HL-60 (cell line): ENCODE measurements around the gene MME.

ENCODE experiments used
- DNase-seq, 2 experiments: peaks; one replicate each; pipeline ENCODE4 v3.0.0-alpha.2; 2010 to 2020; ENCODE audit warnings: low read depth in 1 of 2, low spot score in 1 of 2
- H3K27ac ChIP-seq: fragments of 250-450 bp; sonication (Bioruptor Pico); replicated peaks from 2 replicates; pipeline ENCODE4 v1.5.1; 2020; ENCODE audit warnings: mild to moderate bottlenecking, moderate library complexity
- H3K27me3 ChIP-seq: fragments of 250-450 bp; sonication (Bioruptor Pico); 2 replicates; pipeline ENCODE4 v1.5.1; 2021; ENCODE audit warnings: mild to moderate bottlenecking, moderate library complexity; ENCODE audit not compliant: insufficient read depth, poor library complexity, severe bottlenecking
- H3K4me3 ChIP-seq: replicated peaks from 2 replicates; pipeline ENCODE4 v1.5.1; 2011; ENCODE audit warnings: mild to moderate bottlenecking, control low read depth, low read length; ENCODE audit not compliant: insufficient read depth
- GABPA ChIP-seq: IDR thresholded peaks from 2 replicates; pipeline ENCODE4 v1.6.1; 2012; ENCODE audit warnings: low read depth
- POLR2AphosphoS5 ChIP-seq: IDR thresholded peaks from 2 replicates; pipeline ENCODE4 v1.6.1; 2012; ENCODE audit warnings: low read depth
- SPI1 ChIP-seq: IDR thresholded peaks from 2 replicates; pipeline ENCODE4 v1.6.1; 2012; ENCODE audit warnings: low read depth, mild to moderate bottlenecking, borderline replicate concordance
- TF ChIP-seq, protein P1 (sequence below): IDR thresholded peaks from one replicate; pipeline ENCODE4 v1.5.1; 2011; ENCODE audit warnings: low read length, control low read depth, inconsistent platforms; ENCODE audit not compliant: insufficient read depth
- TF ChIP-seq, protein P2 (sequence below): IDR thresholded peaks from 2 replicates; pipeline ENCODE4 v1.6.1; 2012; ENCODE audit warnings: low read depth; ENCODE audit not compliant: insufficient replicate concordance

The MME gene

DNA sequence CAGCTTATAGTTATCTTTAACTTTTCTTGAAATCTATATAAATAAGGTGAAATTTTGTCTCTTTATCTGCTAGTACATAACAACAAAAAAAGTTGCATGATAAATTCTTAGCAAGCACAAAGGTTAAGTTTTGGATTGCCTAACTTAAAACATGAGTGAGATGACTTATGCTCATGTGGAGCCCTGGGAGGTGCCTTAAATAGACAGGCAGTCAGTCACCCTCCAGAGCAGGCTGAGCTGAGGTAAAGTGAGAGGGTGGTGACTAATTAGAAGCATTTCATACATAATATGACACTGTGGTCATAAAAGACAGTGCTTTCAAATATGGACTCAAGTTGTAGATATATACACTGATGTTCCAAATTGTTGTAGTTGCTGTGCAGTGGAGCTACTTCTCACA lies 14.6 kb upstream of the MME start:
- DNase-seq, result no peak
- Histone ChIP-seq H3K27me3 (no peaks in the 10 kb centered on the region), H3K4me3 (no peak overlapping the region), H3K27ac (no peak overlapping the region)
- TF ChIP-seq, protein P1, sequence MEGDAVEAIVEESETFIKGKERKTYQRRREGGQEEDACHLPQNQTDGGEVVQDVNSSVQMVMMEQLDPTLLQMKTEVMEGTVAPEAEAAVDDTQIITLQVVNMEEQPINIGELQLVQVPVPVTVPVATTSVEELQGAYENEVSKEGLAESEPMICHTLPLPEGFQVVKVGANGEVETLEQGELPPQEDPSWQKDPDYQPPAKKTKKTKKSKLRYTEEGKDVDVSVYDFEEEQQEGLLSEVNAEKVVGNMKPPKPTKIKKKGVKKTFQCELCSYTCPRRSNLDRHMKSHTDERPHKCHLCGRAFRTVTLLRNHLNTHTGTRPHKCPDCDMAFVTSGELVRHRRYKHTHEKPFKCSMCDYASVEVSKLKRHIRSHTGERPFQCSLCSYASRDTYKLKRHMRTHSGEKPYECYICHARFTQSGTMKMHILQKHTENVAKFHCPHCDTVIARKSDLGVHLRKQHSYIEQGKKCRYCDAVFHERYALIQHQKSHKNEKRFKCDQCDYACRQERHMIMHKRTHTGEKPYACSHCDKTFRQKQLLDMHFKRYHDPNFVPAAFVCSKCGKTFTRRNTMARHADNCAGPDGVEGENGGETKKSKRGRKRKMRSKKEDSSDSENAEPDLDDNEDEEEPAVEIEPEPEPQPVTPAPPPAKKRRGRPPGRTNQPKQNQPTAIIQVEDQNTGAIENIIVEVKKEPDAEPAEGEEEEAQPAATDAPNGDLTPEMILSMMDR, result no peak
- TF ChIP-seq SPI1 (no peak), GABPA (no peak), POLR2AphosphoS5 (no peak)
- TF ChIP-seq, protein P2, sequence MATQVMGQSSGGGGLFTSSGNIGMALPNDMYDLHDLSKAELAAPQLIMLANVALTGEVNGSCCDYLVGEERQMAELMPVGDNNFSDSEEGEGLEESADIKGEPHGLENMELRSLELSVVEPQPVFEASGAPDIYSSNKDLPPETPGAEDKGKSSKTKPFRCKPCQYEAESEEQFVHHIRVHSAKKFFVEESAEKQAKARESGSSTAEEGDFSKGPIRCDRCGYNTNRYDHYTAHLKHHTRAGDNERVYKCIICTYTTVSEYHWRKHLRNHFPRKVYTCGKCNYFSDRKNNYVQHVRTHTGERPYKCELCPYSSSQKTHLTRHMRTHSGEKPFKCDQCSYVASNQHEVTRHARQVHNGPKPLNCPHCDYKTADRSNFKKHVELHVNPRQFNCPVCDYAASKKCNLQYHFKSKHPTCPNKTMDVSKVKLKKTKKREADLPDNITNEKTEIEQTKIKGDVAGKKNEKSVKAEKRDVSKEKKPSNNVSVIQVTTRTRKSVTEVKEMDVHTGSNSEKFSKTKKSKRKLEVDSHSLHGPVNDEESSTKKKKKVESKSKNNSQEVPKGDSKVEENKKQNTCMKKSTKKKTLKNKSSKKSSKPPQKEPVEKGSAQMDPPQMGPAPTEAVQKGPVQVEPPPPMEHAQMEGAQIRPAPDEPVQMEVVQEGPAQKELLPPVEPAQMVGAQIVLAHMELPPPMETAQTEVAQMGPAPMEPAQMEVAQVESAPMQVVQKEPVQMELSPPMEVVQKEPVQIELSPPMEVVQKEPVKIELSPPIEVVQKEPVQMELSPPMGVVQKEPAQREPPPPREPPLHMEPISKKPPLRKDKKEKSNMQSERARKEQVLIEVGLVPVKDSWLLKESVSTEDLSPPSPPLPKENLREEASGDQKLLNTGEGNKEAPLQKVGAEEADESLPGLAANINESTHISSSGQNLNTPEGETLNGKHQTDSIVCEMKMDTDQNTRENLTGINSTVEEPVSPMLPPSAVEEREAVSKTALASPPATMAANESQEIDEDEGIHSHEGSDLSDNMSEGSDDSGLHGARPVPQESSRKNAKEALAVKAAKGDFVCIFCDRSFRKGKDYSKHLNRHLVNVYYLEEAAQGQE, result no peak

DNA sequence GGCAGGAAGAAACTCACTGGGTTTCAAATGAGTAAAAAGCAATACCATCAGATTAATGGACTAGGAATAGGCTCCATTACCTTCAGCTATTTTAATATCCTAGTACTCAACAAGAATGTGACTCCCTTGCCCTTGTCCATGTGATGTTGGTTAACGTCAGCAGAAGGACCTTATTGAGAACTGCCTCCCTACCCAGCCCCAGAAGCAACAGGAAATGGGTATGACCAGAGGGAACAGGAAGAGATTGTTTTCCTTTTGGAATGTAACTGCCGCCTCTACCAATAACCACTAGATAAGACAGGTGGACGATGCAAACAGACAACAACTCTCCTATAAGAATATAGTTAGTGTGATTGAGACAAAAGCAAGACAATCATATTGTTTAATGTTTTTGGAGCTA lies 10.4 kb upstream of the MME start:
- Histone ChIP-seq H3K27ac (no peak overlapping the region), H3K4me3 (no peak overlapping the region), H3K27me3 (no peaks in the 10 kb centered on the region)
- no peak for DNase-seq
- TF ChIP-seq SPI1 (no peak), GABPA (no peak), POLR2AphosphoS5 (no peak)
- TF ChIP-seq, protein P2, result no peak
- TF ChIP-seq, protein P1, result no peak

DNA sequence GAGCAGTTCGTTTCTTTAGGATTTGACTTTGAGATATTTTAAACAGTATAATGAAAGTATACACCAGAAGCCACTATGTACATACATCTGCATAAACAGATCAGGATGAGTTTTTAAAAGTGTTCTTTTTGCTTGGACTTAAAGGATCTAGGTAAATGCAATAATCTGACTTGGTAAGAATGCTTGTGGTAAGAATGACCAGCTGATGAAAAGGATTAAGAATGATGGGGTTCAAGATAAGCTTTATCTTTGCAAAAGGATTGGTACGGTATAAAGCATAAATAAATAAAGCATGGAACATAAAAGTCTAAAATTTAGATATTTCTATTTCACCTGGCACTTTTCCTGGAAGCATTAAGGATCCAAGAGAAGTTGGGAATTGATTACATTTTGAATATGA lies 9.8 kb upstream of the MME start:
- TF ChIP-seq, protein P1, result no peak
- no peak overlapping the region for H3K27ac ChIP-seq
- DNase-seq, result no peak
- H3K27me3 ChIP-seq, result no peaks in the 10 kb centered on the region
- H3K4me3 ChIP-seq, result no peak overlapping the region

DNA sequence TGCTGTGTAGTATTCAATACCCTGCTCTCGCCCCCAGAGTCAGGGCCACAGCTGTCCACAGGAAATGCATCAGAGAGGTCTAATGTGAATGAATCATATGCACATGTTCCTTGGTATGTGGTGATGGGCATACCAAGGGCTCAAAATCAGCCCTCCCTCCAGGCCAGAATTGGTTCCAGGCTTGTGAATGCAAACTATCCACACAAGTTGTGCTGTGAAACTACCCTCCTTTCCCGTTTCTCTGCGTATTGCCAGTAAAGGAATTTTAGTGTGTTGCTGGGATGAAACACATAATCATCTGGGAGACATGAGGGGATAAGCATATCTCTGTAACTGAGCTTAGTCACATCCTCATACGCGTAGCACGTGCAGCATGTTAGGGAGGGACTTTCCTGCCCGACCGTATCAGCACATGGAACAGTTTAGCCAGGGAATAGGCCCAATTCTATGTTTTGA lies 9.2 kb upstream of the MME start:
- H3K27ac ChIP-seq, result no peak overlapping the region
- no peak overlapping the region for H3K4me3 ChIP-seq
- TF ChIP-seq, protein P2, result no peak
- no peak for TF ChIP-seq SPI1
- TF ChIP-seq GABPA, result no peak
- no peak for TF ChIP-seq POLR2AphosphoS5
- TF ChIP-seq, protein P1, result no peak
- no peak for DNase-seq
- no peaks in the 10 kb centered on the region for H3K27me3 ChIP-seq
